SK-N-SH (cell line): ENCODE measurements around the gene OSBP2. TPM values are rescaled to one million over a fixed set of nuclear protein-coding genes. Genes with fewer than 3 reads are reported as not detected.
"Not testable (repeated sequence)": the region's sequence is repeated elsewhere in the genome, so short reads cannot be mapped to it uniquely, and the experiment has no call there.

Source experiments
- CTCF ChIA-PET: fragments of 300-600, 350-600 bp; formaldehyde crosslinking; extraction: SDS; loops from one replicate; lab custom pipeline; 2021; lab: Yijun Ruan, JAX
- POLR2A ChIA-PET: fragments of 350-600 bp; sonication (Branson Sonifier 250); formaldehyde crosslinking; extraction: SDS; loops from one replicate; lab custom pipeline; 2020; ENCODE audit warnings: antibody characterized with exemption, inconsistent platforms; lab: Yijun Ruan, JAX
- DNase-seq: peaks from one replicate; pipeline ENCODE4 v3.0.0; 2012
- H2AFZ ChIP-seq: fragments of 200-600 bp; sonication (generic); 2 replicates; pipeline ENCODE4 v1.8.1; 2016; ENCODE audit warnings: antibody characterized with exemption, mild to moderate bottlenecking, low read depth
- H3F3A ChIP-seq: fragments of 200-600 bp; sonication (generic); replicated peaks from 2 replicates; pipeline ENCODE3; 2016; ENCODE audit warnings: antibody characterized with exemption, mild to moderate bottlenecking; ENCODE audit not compliant: insufficient read depth
- H3K27ac ChIP-seq, 2 experiments: fragments of 200-500 bp in 1 of 2; fragments of 200-600 bp in 1 of 2; sonication (Bioruptor generic) in 1 of 2; sonication (generic), shearing (Covaris generic) in 1 of 2; 2 replicates each; pipeline versions ENCODE4 v1.5.1 to v1.6.1; 2014 to 2016; ENCODE audit warnings: low read depth in 2 of 2, inconsistent platforms in 1 of 2, low read length in 1 of 2, mild to moderate bottlenecking in 1 of 2, mixed read lengths in 1 of 2
- H3K27me3 ChIP-seq: fragments of 200-600 bp; sonication (generic), shearing (Covaris generic); 2 replicates; pipeline ENCODE4 v1.6.1; 2016; ENCODE audit warnings: mixed run types; ENCODE audit not compliant: insufficient read depth
- H3K36me3 ChIP-seq, 2 experiments: fragments of 200-500 bp in 1 of 2; fragments of 200-600 bp in 1 of 2; sonication (Bioruptor generic) in 1 of 2; sonication (generic) in 1 of 2; replicated peaks in 1 of 2; 2 replicates each; pipeline versions ENCODE3 to v1.5.1; 2014 to 2016; ENCODE audit warnings: low read length in 1 of 2, mild to moderate bottlenecking in 1 of 2; ENCODE audit not compliant: insufficient read depth in 2 of 2, control insufficient read depth in 1 of 2
- H3K4me1 ChIP-seq, 2 experiments: fragments of 200-500 bp in 1 of 2; fragments of 200-600 bp in 1 of 2; sonication (Bioruptor generic) in 1 of 2; sonication (generic), shearing (Covaris generic) in 1 of 2; 2 replicates each; pipeline versions ENCODE4 v1.5.1 to v1.6.1; 2014 to 2016; ENCODE audit warnings: low read depth in 1 of 2, low read length in 1 of 2, mixed run types in 1 of 2; ENCODE audit not compliant: insufficient read depth in 2 of 2, control insufficient read depth in 1 of 2
- H3K4me2 ChIP-seq: fragments of 200-600 bp; sonication (generic), shearing (Covaris generic); 2 replicates; pipeline ENCODE4 v1.6.1; 2017; ENCODE audit warnings: mixed run types
- H3K4me3 ChIP-seq, 2 experiments: fragments of 200-500 bp in 1 of 2; fragments of 200-600 bp in 1 of 2; sonication (Bioruptor generic) in 1 of 2; sonication (generic), shearing (Covaris generic) in 1 of 2; 2 replicates each; pipeline versions ENCODE4 v1.5.1 to v1.8.1; 2014 to 2016; ENCODE audit warnings: low read depth in 2 of 2, inconsistent platforms in 1 of 2, low read length in 1 of 2, mild to moderate bottlenecking in 1 of 2, mixed read lengths in 1 of 2, moderate library complexity in 1 of 2
- H3K79me2 ChIP-seq: fragments of 200-600 bp; sonication (generic); 2 replicates; pipeline ENCODE4 v1.8.1; 2017; ENCODE audit warnings: mild to moderate bottlenecking; ENCODE audit not compliant: insufficient read depth
- H3K9ac ChIP-seq: fragments of 200-600 bp; sonication (generic); 2 replicates; pipeline ENCODE4 v1.6.1; 2017; ENCODE audit warnings: mixed run types
- H3K9me2 ChIP-seq: fragments of 200-600 bp; sonication (generic); 2 replicates; pipeline ENCODE4 v1.6.1; 2017; ENCODE audit warnings: mixed run types
- H3K9me3 ChIP-seq: fragments of 200-600 bp; sonication (generic); 2 replicates; pipeline ENCODE4 v1.6.1; 2017; ENCODE audit warnings: mixed run types, mild to moderate bottlenecking, moderate library complexity
- H4K20me1 ChIP-seq: fragments of 200-600 bp; sonication (generic); 2 replicates; pipeline ENCODE4 v1.6.1; 2017; ENCODE audit warnings: mild to moderate bottlenecking, mixed run types; ENCODE audit not compliant: insufficient read depth
- FOSL2 ChIP-seq: IDR thresholded peaks from 2 replicates; pipeline ENCODE4 v1.4.0; 2012; ENCODE audit warnings: low read depth, mild to moderate bottlenecking, moderate library complexity, borderline replicate concordance
- FOXM1 ChIP-seq: IDR thresholded peaks from 2 replicates; pipeline ENCODE4 v1.4.0; 2012; ENCODE audit warnings: low read depth, mild to moderate bottlenecking
- GABPA ChIP-seq: IDR thresholded peaks from 2 replicates; pipeline ENCODE4 v1.4.0; 2012; ENCODE audit warnings: low read depth, mild to moderate bottlenecking
- GATA2 ChIP-seq: sonication (generic); formaldehyde crosslinking; IDR thresholded peaks from 2 replicates; pipeline ENCODE4 v1.5.0; 2020; ENCODE audit warnings: mild to moderate bottlenecking, missing genetic modification reagents
- IRF3 ChIP-seq: fragments of 150-350 bp; IDR thresholded peaks from 2 replicates; pipeline ENCODE4 v1.6.1; 2016; ENCODE audit warnings: mild to moderate bottlenecking, low read depth, low read length
- MEF2A ChIP-seq: IDR thresholded peaks from 2 replicates; pipeline ENCODE4 v1.4.0; 2012; ENCODE audit warnings: low read depth, borderline replicate concordance
- POLR2AphosphoS5 ChIP-seq: IDR thresholded peaks from 2 replicates; pipeline ENCODE4 v1.6.1; 2012; ENCODE audit warnings: low read depth, low read length
- RFX5 ChIP-seq: IDR thresholded peaks from 2 replicates; pipeline ENCODE4 v1.6.1; 2012; ENCODE audit warnings: mild to moderate bottlenecking, improper control_type of control experiment, low read length
- RXRA ChIP-seq: IDR thresholded peaks from 2 replicates; pipeline ENCODE4 v1.4.0; 2012; ENCODE audit warnings: low read depth, mild to moderate bottlenecking, borderline replicate concordance
- TEAD4 ChIP-seq: IDR thresholded peaks from 2 replicates; pipeline ENCODE4 v1.4.0; 2012; ENCODE audit warnings: mild to moderate bottlenecking, borderline replicate concordance; ENCODE audit not compliant: insufficient read depth
- YY1 ChIP-seq: IDR thresholded peaks from 2 replicates; pipeline ENCODE4 v1.4.0; 2012; ENCODE audit warnings: low read depth, mild to moderate bottlenecking
- WGBS: methylation state at CpG from one replicate; pipeline ENCODE4 v1.1.6; 2017; ENCODE audit warnings: low lambda C conversion rate; 5-methylcytosine and 5-hydroxymethylcytosine counted together
- polyA plus RNA-seq, 3 experiments: library from polyadenylated mRNA; depleted of rRNA; stranded (reverse); fragments of >200 nt; gene quantifications; 2 replicates each; pipeline ENCODE4 v1.2.3, GENCODE V29; 2012
- TF ChIP-seq, protein P1 (sequence below): fragments of 200-600 bp; sonication (generic); IDR thresholded peaks from 2 replicates; pipeline ENCODE4 v1.6.1; 2017; ENCODE audit warnings: antibody characterized with exemption, mild to moderate bottlenecking, moderate library complexity

Gene OSBP2
- polyA plus RNA-seq, 1 of the 3 experiments (the other 2 are of a cell fraction) = 3.1 TPM

DNA sequence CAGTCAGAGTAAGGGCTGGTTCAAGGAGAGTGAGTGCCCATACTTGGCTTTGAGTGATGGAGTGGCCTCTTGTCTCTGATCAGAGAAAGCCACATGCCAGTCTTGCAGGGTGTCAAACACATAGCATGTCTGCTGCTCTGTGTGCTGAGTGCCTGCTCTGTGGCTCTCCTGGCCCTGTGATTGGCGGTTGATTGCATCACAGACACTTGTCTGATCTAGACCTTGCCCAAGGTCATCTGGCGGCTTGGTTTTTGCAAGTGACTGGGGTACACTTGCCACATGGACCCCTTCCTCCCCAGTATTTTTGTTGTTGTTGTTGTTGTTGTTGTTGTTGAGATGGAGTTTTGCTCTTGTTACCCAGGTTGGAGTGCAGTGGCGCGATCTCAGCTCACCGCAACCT, 10.3 kb downstream of the OSBP2 start (continued):
- TF ChIP-seq POLR2AphosphoS5 (no peak), FOXM1 (no peak)
- TF ChIP-seq, protein P1, sequence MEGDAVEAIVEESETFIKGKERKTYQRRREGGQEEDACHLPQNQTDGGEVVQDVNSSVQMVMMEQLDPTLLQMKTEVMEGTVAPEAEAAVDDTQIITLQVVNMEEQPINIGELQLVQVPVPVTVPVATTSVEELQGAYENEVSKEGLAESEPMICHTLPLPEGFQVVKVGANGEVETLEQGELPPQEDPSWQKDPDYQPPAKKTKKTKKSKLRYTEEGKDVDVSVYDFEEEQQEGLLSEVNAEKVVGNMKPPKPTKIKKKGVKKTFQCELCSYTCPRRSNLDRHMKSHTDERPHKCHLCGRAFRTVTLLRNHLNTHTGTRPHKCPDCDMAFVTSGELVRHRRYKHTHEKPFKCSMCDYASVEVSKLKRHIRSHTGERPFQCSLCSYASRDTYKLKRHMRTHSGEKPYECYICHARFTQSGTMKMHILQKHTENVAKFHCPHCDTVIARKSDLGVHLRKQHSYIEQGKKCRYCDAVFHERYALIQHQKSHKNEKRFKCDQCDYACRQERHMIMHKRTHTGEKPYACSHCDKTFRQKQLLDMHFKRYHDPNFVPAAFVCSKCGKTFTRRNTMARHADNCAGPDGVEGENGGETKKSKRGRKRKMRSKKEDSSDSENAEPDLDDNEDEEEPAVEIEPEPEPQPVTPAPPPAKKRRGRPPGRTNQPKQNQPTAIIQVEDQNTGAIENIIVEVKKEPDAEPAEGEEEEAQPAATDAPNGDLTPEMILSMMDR = no peak
- TF ChIP-seq, all 33 proteins: peak for 0

DNA sequence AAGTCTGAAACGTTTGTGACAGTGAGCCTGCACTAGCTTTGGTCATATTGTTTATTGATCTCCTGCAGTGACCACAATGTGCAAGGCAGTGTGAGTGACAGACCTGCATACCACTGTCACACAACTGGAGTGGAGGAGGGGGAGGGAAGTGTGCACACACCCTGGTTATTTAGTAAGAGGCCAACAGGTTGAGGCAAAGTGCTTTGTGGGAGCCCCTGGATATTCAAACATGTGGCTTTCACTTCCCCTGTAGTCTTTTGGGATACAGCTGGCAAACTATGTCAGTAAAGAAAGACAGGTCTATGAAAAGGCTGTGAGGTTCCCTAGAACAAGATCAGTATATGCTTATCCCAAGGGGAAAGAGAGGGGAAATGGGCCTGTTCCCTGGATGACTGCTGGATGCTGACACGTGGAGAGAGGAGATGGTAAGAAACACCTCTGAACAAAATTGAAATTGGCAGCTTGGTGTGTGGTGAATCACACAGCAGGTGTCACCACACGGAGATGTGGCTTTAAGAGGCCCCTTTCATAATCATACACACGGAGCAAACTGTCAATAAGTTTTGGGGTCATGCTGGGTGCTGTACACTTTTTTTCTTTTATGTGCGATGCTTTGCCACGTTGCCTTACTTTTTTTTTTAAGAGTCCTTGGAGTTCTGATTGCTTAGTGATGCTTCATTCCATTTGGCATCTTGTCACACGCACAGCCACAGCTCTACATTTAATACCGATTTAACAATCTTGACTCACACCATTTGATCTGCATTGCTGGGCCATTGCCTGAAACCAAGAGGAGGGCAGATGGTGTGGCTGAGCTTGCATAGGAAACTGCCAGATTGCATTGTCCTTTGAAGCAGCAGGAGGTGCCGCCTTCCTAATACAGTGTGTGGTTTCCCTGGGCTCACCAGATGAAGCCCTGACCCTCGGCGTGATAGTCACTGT, 11.3 kb downstream of the OSBP2 start:
- H3K4me1 ChIP-seq = peaks cover 7 to 9% of the 10 kb centered on the region in 2 experiments; a peak in 2 of 4 replicates
- WGBS = 68% methylated on average over 11 of the region's 11 CpGs
- no peaks in the 10 kb centered on the region for H3K9me2 ChIP-seq
- H4K20me1 ChIP-seq = no peaks in the 10 kb centered on the region
- no peaks in the 10 kb centered on the region for H3K36me3 ChIP-seq
- ChIA-PET POLR2A (no interaction called here), CTCF (interaction anchor here (0.6 to 1.7 kb wide), 3 partner anchors 57 to 357 kb away, joined by 3 to 4 read pairs (median 3); no protein-coding TSS in a partner anchor)
- DNase-seq = no peak
- no peak overlapping the region for H3K9ac ChIP-seq
- H3K4me2 ChIP-seq = no peak overlapping the region
- H3K9me3 ChIP-seq = no peaks in the 10 kb centered on the region
- TF ChIP-seq MEF2A (no peak), RFX5 (no peak), FOSL2 (no peak), IRF3 (no peak), GATA2 (CRISPR knock-in tag) (no peak), GABPA (no peak), YY1 (no peak), TEAD4 (no peak), RXRA (no peak)
- H3F3A ChIP-seq = peaks cover 4% of the 10 kb centered on the region
- no peak overlapping the region for H2AFZ ChIP-seq
- H3K79me2 ChIP-seq = no peaks in the 10 kb centered on the region
- H3K27ac ChIP-seq = no peak overlapping the region
- no peaks in the 10 kb centered on the region for H3K27me3 ChIP-seq
- H3K4me3 ChIP-seq = no peak overlapping the region

GRCh38 chr22:30709980-30710379, 15.3 kb downstream of the OSBP2 start:
- WGBS = 93% methylated on average over 5 of the region's 6 CpGs
- H3K9me3 ChIP-seq, POLR2A ChIA-PET: not testable (repeated sequence)

More at GRCh38 chr22:30709980-30710379, 15.3 kb downstream of the OSBP2 start:
- H3K36me3 ChIP-seq, H3K79me2 ChIP-seq, H4K20me1 ChIP-seq, H3K9ac ChIP-seq, H3K4me2 ChIP-seq, H3K9me2 ChIP-seq, H3K27me3 ChIP-seq, H2AFZ ChIP-seq, DNase-seq, H3K4me1 ChIP-seq, H3F3A ChIP-seq, H3K27ac ChIP-seq, CTCF ChIA-PET, H3K4me3 ChIP-seq: not testable (repeated sequence)
